Peyer's patch (tissue), 4 donors: ENCODE measurements around the gene GUCA2B.

ENCODE experiments used
- CTCF ChIP-seq, 6 experiments: fragments of 450-650 bp in 4 of 6; fragments of 200-600 bp in 2 of 6; sonication (generic) in 1 of 6; IDR thresholded peaks; one replicate each; pipeline ENCODE4 v1.5.1; 2017 to 2019; ENCODE audit warnings: antibody characterized with exemption in 6 of 6, mild to moderate bottlenecking in 3 of 6, moderate library complexity in 1 of 6
- POLR2A ChIP-seq, 2 donors: fragments of 450-650 bp; IDR thresholded peaks; one replicate each; pipeline ENCODE4 v1.5.1; 2017; ENCODE audit warnings: antibody characterized with exemption in 2 of 2, mild to moderate bottlenecking in 2 of 2, moderate library complexity in 2 of 2

- TF ChIP-seq POLR2A (IDR thresholded peaks at IDR 0.05) (no peak), CTCF (IDR thresholded peaks at IDR 0.05) (no peak)
Observed at GRCh38 chr1:42201986-42202385, 48.8 kb downstream of the GUCA2B start.
